WTC11 (cell line): ENCODE results near the gene DHDDS. TPM values are rescaled to one million over a fixed set of nuclear protein-coding genes. Genes with fewer than 3 reads are reported as not detected.
A peak's percentile ranks its signal among the peaks of the same experiment; 100 is the strongest.

ENCODE experiments used
- ARID4B ChIP-seq: sonication (generic); formaldehyde crosslinking; IDR thresholded peaks from 2 replicates; pipeline ENCODE4 v1.8.0; 2023; ENCODE audit warnings: missing genetic modification reagents, mild to moderate bottlenecking, borderline replicate concordance
- ATF1 ChIP-seq: sonication (generic); formaldehyde crosslinking; IDR thresholded peaks from 2 replicates; pipeline ENCODE4 v1.8.1; 2023; ENCODE audit warnings: mild to moderate bottlenecking, moderate library complexity, missing genetic modification reagents
- CBFB ChIP-seq: sonication (generic); formaldehyde crosslinking; IDR thresholded peaks from 2 replicates; pipeline ENCODE4 v1.8.1; 2022; ENCODE audit warnings: mild to moderate bottlenecking, low read depth, missing genetic modification reagents
- CREB1 ChIP-seq: sonication (generic); formaldehyde crosslinking; IDR thresholded peaks from 2 replicates; pipeline ENCODE4 v1.8.0; 2023; ENCODE audit warnings: mild to moderate bottlenecking, missing genetic modification reagents
- CREM ChIP-seq: sonication (generic); formaldehyde crosslinking; IDR thresholded peaks from 2 replicates; pipeline ENCODE4 v1.8.1; 2022; ENCODE audit warnings: mild to moderate bottlenecking, missing genetic modification reagents, moderate library complexity
- CTCF ChIP-seq: fragments of 200-600 bp; IDR thresholded peaks from 2 replicates; pipeline ENCODE4 v1.8.0; 2022; ENCODE audit warnings: antibody characterized with exemption
- ELF4 ChIP-seq: sonication (generic); formaldehyde crosslinking; IDR thresholded peaks from 2 replicates; pipeline ENCODE4 v1.8.1; 2022; ENCODE audit warnings: low read depth, mild to moderate bottlenecking, moderate library complexity, missing genetic modification reagents
- GABPB1 ChIP-seq: sonication (generic); formaldehyde crosslinking; IDR thresholded peaks from 2 replicates; pipeline ENCODE4 v1.8.1; 2023; ENCODE audit warnings: mild to moderate bottlenecking, missing genetic modification reagents
- GRHL2 ChIP-seq: fragments of 250-450 bp; sonication (Bioruptor Pico); IDR thresholded peaks from 2 replicates; pipeline ENCODE4 v1.8.0; 2022; ENCODE audit warnings: mild to moderate bottlenecking, moderate library complexity; ENCODE audit not compliant: insufficient replicate concordance, severe bottlenecking
- GTF2I ChIP-seq: fragments of 250-450 bp; sonication (Bioruptor Pico); conservative IDR thresholded peaks from 2 replicates; pipeline ENCODE4 v1.4.0; 2021; ENCODE audit warnings: mild to moderate bottlenecking
- KAT7 ChIP-seq: sonication (generic); formaldehyde crosslinking; IDR thresholded peaks from 2 replicates; pipeline ENCODE4 v1.8.1; 2023; ENCODE audit warnings: missing genetic modification reagents, mild to moderate bottlenecking, borderline replicate concordance
- MXD4 ChIP-seq: fragments of 250-450 bp; sonication (Bioruptor Pico); IDR thresholded peaks from 2 replicates; pipeline ENCODE4 v1.8.0; 2021; ENCODE audit warnings: mild to moderate bottlenecking, moderate library complexity, borderline replicate concordance
- NFYB ChIP-seq: sonication (generic); formaldehyde crosslinking; conservative IDR thresholded peaks from 2 replicates; pipeline ENCODE4 v1.8.0; 2022; ENCODE audit warnings: low read depth, missing genetic modification reagents
- NR2C2 ChIP-seq: sonication (generic); formaldehyde crosslinking; IDR thresholded peaks from 2 replicates; pipeline ENCODE4 v1.8.0; 2022; ENCODE audit warnings: mild to moderate bottlenecking, missing genetic modification reagents
- NR3C1 ChIP-seq: sonication (generic); formaldehyde crosslinking; conservative IDR thresholded peaks from 2 replicates; pipeline ENCODE4 v1.8.1; 2023; ENCODE audit warnings: low read depth, mild to moderate bottlenecking, missing genetic modification reagents
- RORB ChIP-seq: fragments of 250-450 bp; sonication (Bioruptor Pico); IDR thresholded peaks from 2 replicates; pipeline ENCODE4 v1.9.0; 2021; ENCODE audit warnings: mild to moderate bottlenecking
- SOX15 ChIP-seq: fragments of 250-450 bp; sonication (Bioruptor Pico); IDR thresholded peaks from 2 replicates; pipeline ENCODE4 v1.9.0; 2021; ENCODE audit warnings: mild to moderate bottlenecking
- TCF7 ChIP-seq: sonication (generic); formaldehyde crosslinking; IDR thresholded peaks from 2 replicates; pipeline ENCODE4 v1.8.0; 2022; ENCODE audit warnings: mild to moderate bottlenecking, low read depth, missing genetic modification reagents, moderate library complexity
- TEAD4 ChIP-seq: sonication (generic); formaldehyde crosslinking; IDR thresholded peaks from 2 replicates; pipeline ENCODE4 v1.8.0; 2022; ENCODE audit warnings: mild to moderate bottlenecking, missing genetic modification reagents
- ZBTB21 ChIP-seq: sonication (generic); formaldehyde crosslinking; IDR thresholded peaks from 2 replicates; pipeline ENCODE4 v1.8.1; 2023; ENCODE audit warnings: mild to moderate bottlenecking, missing genetic modification reagents, borderline replicate concordance
- ZNF121 ChIP-seq: sonication (generic); formaldehyde crosslinking; IDR thresholded peaks from 2 replicates; pipeline ENCODE4 v1.8.0; 2023; ENCODE audit warnings: missing genetic modification reagents
- ZNF138 ChIP-seq: sonication (generic); formaldehyde crosslinking; conservative IDR thresholded peaks from 2 replicates; pipeline ENCODE4 v1.8.1; 2022; ENCODE audit warnings: mild to moderate bottlenecking, moderate library complexity, missing genetic modification reagents
- ZNF232 ChIP-seq: sonication (generic); formaldehyde crosslinking; IDR thresholded peaks from 2 replicates; pipeline ENCODE4 v1.8.0; 2022; ENCODE audit warnings: mild to moderate bottlenecking, missing genetic modification reagents
- ZNF263 ChIP-seq: sonication (generic); formaldehyde crosslinking; IDR thresholded peaks from 2 replicates; pipeline ENCODE4 v1.8.1; 2022; ENCODE audit warnings: low read depth, mild to moderate bottlenecking, moderate library complexity, missing genetic modification reagents
- total RNA-seq: library from RNA; stranded (reverse); gene quantifications from 3 replicates; pipeline ENCODE4 v1.2.3, GENCODE V29; 2021
- TF ChIP-seq, protein P1 (sequence below): sonication (generic); formaldehyde crosslinking; conservative IDR thresholded peaks from 2 replicates; pipeline ENCODE4 v1.8.1; 2023; ENCODE audit warnings: mild to moderate bottlenecking, low read depth, missing genetic modification reagents, moderate library complexity
- TF ChIP-seq, protein P2 (sequence below): sonication (generic); formaldehyde crosslinking; IDR thresholded peaks from 2 replicates; pipeline ENCODE4 v1.8.0; 2023; ENCODE audit warnings: mild to moderate bottlenecking, missing genetic modification reagents
- TF ChIP-seq, protein P3 (sequence below): sonication (generic); formaldehyde crosslinking; IDR thresholded peaks from 2 replicates; pipeline ENCODE4 v1.8.1; 2023; ENCODE audit warnings: mild to moderate bottlenecking, missing genetic modification reagents, moderate library complexity
- TF ChIP-seq, protein P4 (sequence below): sonication (generic); formaldehyde crosslinking; IDR thresholded peaks from 2 replicates; pipeline ENCODE4 v1.8.1; 2022; ENCODE audit warnings: low read depth, mild to moderate bottlenecking, moderate library complexity, missing genetic modification reagents, borderline replicate concordance

Gene DHDDS
- total RNA-seq, 1 experiment from 2014 or later = 55.4 TPM

- TF ChIP-seq ZNF138 (CRISPR knock-in tag) = no peak
- TF ChIP-seq, protein P1, sequence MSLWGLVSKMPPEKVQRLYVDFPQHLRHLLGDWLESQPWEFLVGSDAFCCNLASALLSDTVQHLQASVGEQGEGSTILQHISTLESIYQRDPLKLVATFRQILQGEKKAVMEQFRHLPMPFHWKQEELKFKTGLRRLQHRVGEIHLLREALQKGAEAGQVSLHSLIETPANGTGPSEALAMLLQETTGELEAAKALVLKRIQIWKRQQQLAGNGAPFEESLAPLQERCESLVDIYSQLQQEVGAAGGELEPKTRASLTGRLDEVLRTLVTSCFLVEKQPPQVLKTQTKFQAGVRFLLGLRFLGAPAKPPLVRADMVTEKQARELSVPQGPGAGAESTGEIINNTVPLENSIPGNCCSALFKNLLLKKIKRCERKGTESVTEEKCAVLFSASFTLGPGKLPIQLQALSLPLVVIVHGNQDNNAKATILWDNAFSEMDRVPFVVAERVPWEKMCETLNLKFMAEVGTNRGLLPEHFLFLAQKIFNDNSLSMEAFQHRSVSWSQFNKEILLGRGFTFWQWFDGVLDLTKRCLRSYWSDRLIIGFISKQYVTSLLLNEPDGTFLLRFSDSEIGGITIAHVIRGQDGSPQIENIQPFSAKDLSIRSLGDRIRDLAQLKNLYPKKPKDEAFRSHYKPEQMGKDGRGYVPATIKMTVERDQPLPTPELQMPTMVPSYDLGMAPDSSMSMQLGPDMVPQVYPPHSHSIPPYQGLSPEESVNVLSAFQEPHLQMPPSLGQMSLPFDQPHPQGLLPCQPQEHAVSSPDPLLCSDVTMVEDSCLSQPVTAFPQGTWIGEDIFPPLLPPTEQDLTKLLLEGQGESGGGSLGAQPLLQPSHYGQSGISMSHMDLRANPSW = no peak
- peak; percentile 72; the same call in 1 of the 2 replicates for TF ChIP-seq ZNF263 (CRISPR knock-in tag)
- no peak for TF ChIP-seq NR3C1 (CRISPR knock-in tag)
- TF ChIP-seq GRHL2 = no peak
- no peak for TF ChIP-seq CBFB (CRISPR knock-in tag)
- TF ChIP-seq TCF7 (CRISPR knock-in tag) = no peak
- TF ChIP-seq, protein P2, sequence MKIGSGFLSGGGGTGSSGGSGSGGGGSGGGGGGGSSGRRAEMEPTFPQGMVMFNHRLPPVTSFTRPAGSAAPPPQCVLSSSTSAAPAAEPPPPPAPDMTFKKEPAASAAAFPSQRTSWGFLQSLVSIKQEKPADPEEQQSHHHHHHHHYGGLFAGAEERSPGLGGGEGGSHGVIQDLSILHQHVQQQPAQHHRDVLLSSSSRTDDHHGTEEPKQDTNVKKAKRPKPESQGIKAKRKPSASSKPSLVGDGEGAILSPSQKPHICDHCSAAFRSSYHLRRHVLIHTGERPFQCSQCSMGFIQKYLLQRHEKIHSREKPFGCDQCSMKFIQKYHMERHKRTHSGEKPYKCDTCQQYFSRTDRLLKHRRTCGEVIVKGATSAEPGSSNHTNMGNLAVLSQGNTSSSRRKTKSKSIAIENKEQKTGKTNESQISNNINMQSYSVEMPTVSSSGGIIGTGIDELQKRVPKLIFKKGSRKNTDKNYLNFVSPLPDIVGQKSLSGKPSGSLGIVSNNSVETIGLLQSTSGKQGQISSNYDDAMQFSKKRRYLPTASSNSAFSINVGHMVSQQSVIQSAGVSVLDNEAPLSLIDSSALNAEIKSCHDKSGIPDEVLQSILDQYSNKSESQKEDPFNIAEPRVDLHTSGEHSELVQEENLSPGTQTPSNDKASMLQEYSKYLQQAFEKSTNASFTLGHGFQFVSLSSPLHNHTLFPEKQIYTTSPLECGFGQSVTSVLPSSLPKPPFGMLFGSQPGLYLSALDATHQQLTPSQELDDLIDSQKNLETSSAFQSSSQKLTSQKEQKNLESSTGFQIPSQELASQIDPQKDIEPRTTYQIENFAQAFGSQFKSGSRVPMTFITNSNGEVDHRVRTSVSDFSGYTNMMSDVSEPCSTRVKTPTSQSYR (CRISPR knock-in tag) = peak; percentile 70; the same call in 1 of the 2 replicates
- no peak for TF ChIP-seq SOX15 (CRISPR knock-in tag)
- TF ChIP-seq ARID4B (CRISPR knock-in tag) = no peak
- no peak for TF ChIP-seq GTF2I (CRISPR knock-in tag)
- TF ChIP-seq ZNF232 (CRISPR knock-in tag) = no peak
- no peak for TF ChIP-seq ELF4 (CRISPR knock-in tag)
- TF ChIP-seq GABPB1 (CRISPR knock-in tag) = no peak
- TF ChIP-seq, protein P3, sequence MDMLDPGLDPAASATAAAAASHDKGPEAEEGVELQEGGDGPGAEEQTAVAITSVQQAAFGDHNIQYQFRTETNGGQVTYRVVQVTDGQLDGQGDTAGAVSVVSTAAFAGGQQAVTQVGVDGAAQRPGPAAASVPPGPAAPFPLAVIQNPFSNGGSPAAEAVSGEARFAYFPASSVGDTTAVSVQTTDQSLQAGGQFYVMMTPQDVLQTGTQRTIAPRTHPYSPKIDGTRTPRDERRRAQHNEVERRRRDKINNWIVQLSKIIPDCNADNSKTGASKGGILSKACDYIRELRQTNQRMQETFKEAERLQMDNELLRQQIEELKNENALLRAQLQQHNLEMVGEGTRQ (CRISPR knock-in tag) = no peak
- TF ChIP-seq CTCF = no peak
- TF ChIP-seq MXD4 (CRISPR knock-in tag) = no peak
- TF ChIP-seq CREB1 (CRISPR knock-in tag) = no peak
- no peak for TF ChIP-seq RORB (CRISPR knock-in tag)
- TF ChIP-seq ZNF121 (CRISPR knock-in tag) = no peak
- TF ChIP-seq ATF1 (CRISPR knock-in tag) = no peak
- TF ChIP-seq NR2C2 = no peak
- TF ChIP-seq NFYB (CRISPR knock-in tag) = no peak
- TF ChIP-seq KAT7 = no peak
- TF ChIP-seq CREM = 0 out of 2 replicates have a peak, but pooled peaks have one; percentile 38
- peak; percentile 85; the same call in 1 of the 2 replicates for TF ChIP-seq TEAD4
- TF ChIP-seq, protein P4, sequence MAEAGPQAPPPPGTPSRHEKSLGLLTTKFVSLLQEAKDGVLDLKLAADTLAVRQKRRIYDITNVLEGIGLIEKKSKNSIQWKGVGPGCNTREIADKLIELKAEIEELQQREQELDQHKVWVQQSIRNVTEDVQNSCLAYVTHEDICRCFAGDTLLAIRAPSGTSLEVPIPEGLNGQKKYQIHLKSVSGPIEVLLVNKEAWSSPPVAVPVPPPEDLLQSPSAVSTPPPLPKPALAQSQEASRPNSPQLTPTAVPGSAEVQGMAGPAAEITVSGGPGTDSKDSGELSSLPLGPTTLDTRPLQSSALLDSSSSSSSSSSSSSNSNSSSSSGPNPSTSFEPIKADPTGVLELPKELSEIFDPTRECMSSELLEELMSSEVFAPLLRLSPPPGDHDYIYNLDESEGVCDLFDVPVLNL (CRISPR knock-in tag) = no peak
- TF ChIP-seq ZBTB21 (CRISPR knock-in tag) = no peak
These were observed 13.2 kb upstream of the DHDDS start (continued) for GRCh38 chr1:26418865-26419349.
